22Rv1 (cell line): ENCODE results near the gene USP34.

ENCODE experiments used
- CTCF ChIP-seq: fragments of 450-650 bp; IDR thresholded peaks from 2 replicates; pipeline ENCODE4 v1.5.1; 2017; ENCODE audit warnings: mild to moderate bottlenecking
- ZFX ChIP-seq: fragments of 450-650 bp; IDR thresholded peaks from 2 replicates; pipeline ENCODE4 v1.6.1; 2017; ENCODE audit warnings: antibody characterized with exemption, borderline replicate concordance

GRCh38 chr2:61378281-61378680 lies 92.6 kb downstream of the USP34 start:
- TF ChIP-seq CTCF: no peak
- TF ChIP-seq ZFX: no peak
